ENCODE measurements around the gene SNRPN. TPM values are rescaled to one million over a fixed set of nuclear protein-coding genes. Genes with fewer than 3 reads are reported as not detected.

SNRPN gene
- total and polyA plus RNA-seq, 7 donors: 65.4 to 240 (median 108) TPM

DNA sequence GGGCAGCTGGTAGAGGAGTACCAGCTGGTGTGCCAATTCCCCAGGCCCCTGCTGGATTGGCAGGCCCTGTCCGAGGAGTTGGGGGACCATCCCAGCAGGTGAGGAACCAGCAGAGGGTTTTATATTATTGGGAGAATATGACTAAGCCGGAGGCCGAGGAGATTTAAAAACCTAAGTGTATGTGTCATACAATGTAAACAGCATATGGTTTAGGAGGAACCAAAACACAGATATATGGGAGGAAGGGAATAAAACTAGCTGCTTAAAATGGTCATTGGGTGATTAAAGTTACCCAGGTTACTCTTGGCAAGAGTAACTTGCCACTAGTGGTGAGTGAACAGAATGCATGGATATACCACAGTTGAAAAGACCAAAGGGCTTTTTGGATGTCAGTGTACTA lies 22.1 kb downstream of the SNRPN start:
- H3K9me3 ChIP-seq: peaks cover 3% of the 10 kb centered on the region
- H3K36me3 ChIP-seq (ENCODE audit: insufficient read depth in 1 of 2, low read depth in 1 of 2): peaks cover 3 to 88% of the 10 kb centered on the region in 2 donors
- DNase-seq (no peak), ATAC-seq (no peak)
- no peak overlapping the region for H3K27ac ChIP-seq
- 83 to 85% (median 85%) methylated on average over 3 of the region's 3 CpGs for WGBS, 3 donors
- intact Hi-C loops (cut with DNase I): no loop called here
- no peaks in the 10 kb centered on the region for H3K27me3 ChIP-seq (ENCODE audit: insufficient read depth in 3 of 3, low read length in 2 of 3)
- no peak overlapping the region for H3K4me3 ChIP-seq
- H3K4me1 ChIP-seq: no peaks in the 10 kb centered on the region
- no peak for TF ChIP-seq CTCF (IDR thresholded peaks at IDR 0.05)

DNA sequence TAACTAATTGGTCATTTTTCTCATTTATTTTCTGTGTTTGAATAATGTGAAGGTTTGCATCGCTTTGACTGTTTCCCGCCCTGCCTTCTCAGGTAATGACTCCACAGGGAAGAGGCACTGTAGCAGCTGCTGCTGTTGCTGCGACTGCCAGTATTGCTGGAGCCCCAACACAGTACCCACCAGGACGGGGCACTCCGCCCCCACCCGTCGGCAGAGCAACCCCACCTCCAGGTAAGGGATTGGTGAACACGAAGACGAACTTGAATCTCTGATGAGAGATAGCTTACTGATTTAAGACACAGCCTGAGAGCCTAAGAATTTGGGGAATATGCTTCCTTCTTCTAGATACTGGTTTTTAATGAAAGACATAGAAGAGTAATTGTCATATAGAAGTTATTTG lies 22.9 kb downstream of the SNRPN start:
- no peak overlapping the region for H3K4me3 ChIP-seq
- intact Hi-C loops (cut with DNase I): no loop called here
- no peak overlapping the region for H3K27ac ChIP-seq
- WGBS, 3 donors: 87 to 89% (median 88%) methylated on average over 9 of the region's 9 CpGs
- H3K27me3 ChIP-seq (ENCODE audit: insufficient read depth in 3 of 3, low read length in 2 of 3): no peaks in the 10 kb centered on the region
- H3K4me1 ChIP-seq: no peaks in the 10 kb centered on the region
- ATAC-seq (no peak), DNase-seq (no peak)
- H3K9me3 ChIP-seq: peaks cover 3% of the 10 kb centered on the region
- TF ChIP-seq CTCF (IDR thresholded peaks at IDR 0.05): no peak
- peaks cover 3 to 95% of the 10 kb centered on the region in 2 donors for H3K36me3 ChIP-seq (ENCODE audit: insufficient read depth in 1 of 2, low read depth in 1 of 2)

DNA sequence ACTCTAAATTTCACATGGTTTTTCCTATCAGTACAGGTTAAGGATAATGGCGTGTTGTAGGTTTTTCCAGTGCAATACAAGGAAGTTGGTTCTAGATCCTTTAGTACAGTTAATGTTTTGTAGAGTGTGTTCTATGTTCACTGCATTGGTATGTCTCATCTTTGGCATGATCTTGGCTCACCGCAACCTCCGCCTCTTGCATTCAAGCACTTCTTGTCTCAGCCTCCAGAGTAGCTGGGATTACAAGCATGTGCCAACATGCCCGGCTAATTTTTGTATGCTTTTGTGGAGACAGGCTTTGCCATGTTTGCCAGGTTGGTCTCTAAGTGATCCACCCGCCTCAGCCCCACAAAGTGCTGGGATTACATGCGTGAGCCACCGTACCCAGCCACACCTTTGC lies 30.4 kb downstream of the SNRPN start:
- Histone ChIP-seq H3K4me3 (no peak overlapping the region), H3K9me3 (peaks cover 23% of the 10 kb centered on the region), H3K27me3 (ENCODE audit: insufficient read depth in 3 of 3, low read length in 2 of 3) (no peaks in the 10 kb centered on the region), H3K27ac (no peak overlapping the region), H3K4me1 (no peaks in the 10 kb centered on the region), H3K36me3 (ENCODE audit: insufficient read depth in 1 of 2, low read depth in 1 of 2) (peaks cover 0 to 43% of the 10 kb centered on the region in 2 donors)
- WGBS, 3 donors: 77 to 87% (median 82%) methylated on average over 7 of the region's 7 CpGs
- ATAC-seq: peak in 3 of 4 donors; percentile 51 to 68 (median 63)
- TF ChIP-seq CTCF (IDR thresholded peaks at IDR 0.05): no peak
- no peak for DNase-seq
- intact Hi-C loops (cut with DNase I): loop anchor here in 1 of 2 donors (10.0 kb wide), 1 partner anchor 120 kb away; no protein-coding TSS in a partner anchor

DNA sequence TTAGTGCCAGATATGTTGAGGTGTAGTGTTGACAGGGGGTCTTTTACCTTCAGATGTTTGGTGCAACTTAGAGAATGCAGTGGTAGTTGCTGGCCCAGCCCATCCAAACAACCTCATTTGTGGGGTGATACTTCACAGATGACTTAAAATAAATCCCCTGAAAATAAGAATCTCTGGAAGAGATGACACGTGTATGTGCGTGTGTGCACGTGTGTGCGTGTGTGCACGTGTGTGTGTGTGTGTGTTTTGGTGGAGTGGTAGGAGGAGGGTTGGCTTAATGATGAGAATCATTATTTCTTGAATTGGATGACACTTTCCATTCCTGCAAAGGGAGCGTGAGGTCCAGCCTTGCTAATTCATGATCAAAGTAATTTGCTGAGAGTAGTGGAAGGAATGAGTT lies 31.9 kb downstream of the SNRPN start:
- TF ChIP-seq CTCF (IDR thresholded peaks at IDR 0.05): no peak
- intact Hi-C loops (cut with DNase I): loop anchor here in 1 of 2 donors (10.0 kb wide), 1 partner anchor 118 kb away; no protein-coding TSS in a partner anchor
- no peak overlapping the region for H3K4me3 ChIP-seq
- 83 to 88% (median 86%) methylated on average over 6 of the region's 6 CpGs for WGBS, 3 donors
- DNase-seq (no peak), ATAC-seq (no peak)
- H3K9me3 ChIP-seq: peaks cover 20% of the 10 kb centered on the region
- H3K27ac ChIP-seq: no peak overlapping the region
- no peaks in the 10 kb centered on the region for H3K4me1 ChIP-seq
- peaks cover 2 to 29% of the 10 kb centered on the region in 2 donors for H3K36me3 ChIP-seq (ENCODE audit: insufficient read depth in 1 of 2, low read depth in 1 of 2)
- H3K27me3 ChIP-seq (ENCODE audit: insufficient read depth in 3 of 3, low read length in 2 of 3): no peaks in the 10 kb centered on the region

DNA sequence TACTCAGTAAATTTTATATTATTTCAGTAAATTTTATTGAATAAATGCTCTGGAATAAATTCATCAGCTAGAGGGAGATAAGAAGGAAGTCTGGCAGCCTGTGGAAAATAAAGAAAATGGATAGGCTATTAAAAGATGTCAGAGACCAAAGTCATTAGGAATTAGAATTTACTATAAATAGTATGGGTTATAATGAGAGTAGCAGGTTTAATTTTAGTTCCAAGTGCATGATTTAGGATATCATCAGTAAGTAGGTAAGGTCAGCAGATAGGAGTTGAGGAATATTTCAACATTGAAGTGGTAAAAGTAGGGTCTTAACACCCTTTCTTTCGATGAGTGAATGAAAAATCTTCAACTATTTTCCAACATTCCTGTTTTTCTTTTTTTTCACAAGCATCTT lies 64.6 kb downstream of the SNRPN start:
- Histone ChIP-seq H3K9me3 (peaks cover 51% of the 10 kb centered on the region), H3K4me3 (no peak overlapping the region), H3K36me3 (ENCODE audit: insufficient read depth in 1 of 2, low read depth in 1 of 2) (peaks cover 0 to 41% of the 10 kb centered on the region in 2 donors), H3K27me3 (ENCODE audit: insufficient read depth in 3 of 3, low read length in 2 of 3) (no peaks in the 10 kb centered on the region), H3K4me1 (no peaks in the 10 kb centered on the region), H3K27ac (no peak overlapping the region)
- ATAC-seq: no peak
- no peak for DNase-seq
- TF ChIP-seq CTCF (IDR thresholded peaks at IDR 0.05): no peak
- WGBS, 3 donors: 56 to 72% (median 66%) methylated on average over 1 of the region's 1 CpG
- intact Hi-C loops (cut with DNase I): no loop called here

All from psoas muscle (tissue), 8 donors.